SU-DHL-6 (cell line): Measurements from ENCODE around the gene COL15A1.

ENCODE experiments used
- EZH2phosphoT487 ChIP-seq: fragments of 200-600 bp; sonication (generic), shearing (Covaris generic); conservative IDR thresholded peaks from 2 replicates; pipeline ENCODE4 v1.6.1; 2018; ENCODE audit warnings: mild to moderate bottlenecking, antibody characterized with exemption, low read length, moderate library complexity, mixed read lengths
- TF ChIP-seq, protein P1 (sequence below): fragments of 200-600 bp; sonication (generic); IDR thresholded peaks from one replicate; pipeline ENCODE4 v1.5.1; 2017; ENCODE audit warnings: antibody characterized with exemption, mild to moderate bottlenecking, low read length, moderate library complexity; ENCODE audit not compliant: insufficient read depth, poor library complexity, severe bottlenecking

DNA sequence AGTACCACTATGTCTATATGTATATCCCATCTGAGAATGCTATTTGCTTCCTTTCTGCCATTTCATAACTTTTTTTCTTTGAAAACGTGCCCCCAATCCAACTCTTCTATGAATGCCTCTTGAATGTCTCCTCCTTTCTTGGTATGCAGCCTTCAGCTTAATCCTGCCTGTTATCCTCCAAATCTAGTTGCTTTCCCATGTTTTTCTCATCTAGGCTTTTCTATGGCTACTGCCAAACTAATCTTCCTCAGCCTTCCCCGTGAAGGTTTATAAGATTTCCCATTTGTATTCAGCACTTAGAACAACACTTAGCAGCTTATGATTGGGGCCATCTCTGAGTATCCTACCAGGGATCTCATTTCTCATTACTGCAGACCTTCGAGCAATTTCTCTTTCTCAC is 163.7 kb downstream of the COL15A1 start:
- TF ChIP-seq, protein P1, sequence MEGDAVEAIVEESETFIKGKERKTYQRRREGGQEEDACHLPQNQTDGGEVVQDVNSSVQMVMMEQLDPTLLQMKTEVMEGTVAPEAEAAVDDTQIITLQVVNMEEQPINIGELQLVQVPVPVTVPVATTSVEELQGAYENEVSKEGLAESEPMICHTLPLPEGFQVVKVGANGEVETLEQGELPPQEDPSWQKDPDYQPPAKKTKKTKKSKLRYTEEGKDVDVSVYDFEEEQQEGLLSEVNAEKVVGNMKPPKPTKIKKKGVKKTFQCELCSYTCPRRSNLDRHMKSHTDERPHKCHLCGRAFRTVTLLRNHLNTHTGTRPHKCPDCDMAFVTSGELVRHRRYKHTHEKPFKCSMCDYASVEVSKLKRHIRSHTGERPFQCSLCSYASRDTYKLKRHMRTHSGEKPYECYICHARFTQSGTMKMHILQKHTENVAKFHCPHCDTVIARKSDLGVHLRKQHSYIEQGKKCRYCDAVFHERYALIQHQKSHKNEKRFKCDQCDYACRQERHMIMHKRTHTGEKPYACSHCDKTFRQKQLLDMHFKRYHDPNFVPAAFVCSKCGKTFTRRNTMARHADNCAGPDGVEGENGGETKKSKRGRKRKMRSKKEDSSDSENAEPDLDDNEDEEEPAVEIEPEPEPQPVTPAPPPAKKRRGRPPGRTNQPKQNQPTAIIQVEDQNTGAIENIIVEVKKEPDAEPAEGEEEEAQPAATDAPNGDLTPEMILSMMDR = no peak
- no peak for TF ChIP-seq EZH2phosphoT487
